ENCODE results near the gene TIGD3. TPM values are rescaled to one million over a fixed set of nuclear protein-coding genes. Genes with fewer than 3 reads are reported as not detected.
"Not testable (repeated sequence)": the region's sequence is repeated elsewhere in the genome, so short reads cannot be mapped to it uniquely, and the experiment has no call there.

The TIGD3 gene
- polyA plus RNA-seq, 1 donor, result 0.22 TPM

- DNase-seq, result no peak
Measured at GRCh38 chr11:65325435-65325834, 29.1 kb upstream of the TIGD3 start.

GRCh38 chr11:65327021-65327420 is 27.5 kb upstream of the TIGD3 start:
- DNase-seq, result no peak

DNA sequence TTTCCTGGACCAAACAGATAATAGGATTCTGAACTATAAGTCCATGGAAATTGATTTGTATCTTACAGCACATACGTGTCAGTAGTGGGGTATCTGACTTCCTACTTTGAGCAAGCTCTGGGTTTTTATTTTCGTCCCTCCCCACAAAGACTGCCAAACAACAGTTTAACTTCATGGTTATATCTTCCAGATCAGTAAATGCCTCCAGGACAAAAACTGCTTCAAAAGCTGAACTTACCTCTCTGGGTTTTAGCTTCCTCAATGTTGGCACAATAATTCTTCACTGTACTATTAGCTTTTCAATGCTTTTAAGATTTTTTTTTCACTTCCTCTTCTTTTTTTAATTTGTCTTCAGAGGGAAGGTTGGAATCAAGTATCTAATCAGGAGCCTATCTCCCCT is 25.1 kb upstream of the TIGD3 start:
- no peak for DNase-seq

DNA sequence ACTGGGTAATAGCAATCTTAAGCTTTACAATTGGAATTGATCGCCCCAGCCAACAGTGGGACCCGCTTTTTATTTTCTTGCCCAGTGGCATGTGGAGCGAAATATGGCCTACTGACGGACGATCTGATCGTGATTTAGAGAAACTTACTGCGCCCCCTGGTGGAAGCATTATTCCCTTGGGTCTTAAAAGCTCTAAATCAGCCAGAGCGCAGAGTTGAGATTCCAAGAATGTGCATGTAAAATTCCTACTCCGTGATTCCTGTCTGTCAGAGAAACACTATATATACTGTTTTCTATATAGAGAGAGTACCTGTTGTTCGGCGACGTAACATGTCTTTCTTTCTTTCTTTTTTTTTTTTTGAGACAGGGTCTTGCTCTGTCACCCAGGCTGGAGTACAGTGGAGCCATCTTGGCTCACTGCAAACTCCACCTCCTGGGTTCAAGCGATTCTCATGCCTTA is 24.6 kb upstream of the TIGD3 start:
- DNase-seq, result peak; percentile 86

GRCh38 chr11:65330544-65330943 is 24.0 kb upstream of the TIGD3 start:
- no peak for DNase-seq

DNA sequence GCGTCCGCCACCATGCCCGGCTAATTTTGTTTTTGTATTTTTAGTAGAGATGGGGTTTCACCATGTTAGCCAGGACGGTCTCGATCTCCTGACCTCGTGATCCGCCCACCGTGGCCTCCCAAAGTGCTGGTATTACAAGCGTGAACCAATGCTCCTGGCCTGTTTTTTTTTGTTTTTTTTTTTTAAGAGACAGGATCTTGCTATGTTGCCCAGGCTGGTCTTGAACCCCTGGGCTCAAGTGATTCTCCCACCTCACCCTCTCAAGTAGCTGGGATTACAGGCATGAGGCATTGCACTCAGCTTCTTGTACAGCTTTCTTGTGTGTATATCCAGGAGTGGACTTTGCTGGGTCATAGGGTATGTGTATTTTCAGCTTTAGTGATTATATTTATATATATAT is 22.0 kb upstream of the TIGD3 start:
- DNase-seq, result not testable (repeated sequence)

DNA sequence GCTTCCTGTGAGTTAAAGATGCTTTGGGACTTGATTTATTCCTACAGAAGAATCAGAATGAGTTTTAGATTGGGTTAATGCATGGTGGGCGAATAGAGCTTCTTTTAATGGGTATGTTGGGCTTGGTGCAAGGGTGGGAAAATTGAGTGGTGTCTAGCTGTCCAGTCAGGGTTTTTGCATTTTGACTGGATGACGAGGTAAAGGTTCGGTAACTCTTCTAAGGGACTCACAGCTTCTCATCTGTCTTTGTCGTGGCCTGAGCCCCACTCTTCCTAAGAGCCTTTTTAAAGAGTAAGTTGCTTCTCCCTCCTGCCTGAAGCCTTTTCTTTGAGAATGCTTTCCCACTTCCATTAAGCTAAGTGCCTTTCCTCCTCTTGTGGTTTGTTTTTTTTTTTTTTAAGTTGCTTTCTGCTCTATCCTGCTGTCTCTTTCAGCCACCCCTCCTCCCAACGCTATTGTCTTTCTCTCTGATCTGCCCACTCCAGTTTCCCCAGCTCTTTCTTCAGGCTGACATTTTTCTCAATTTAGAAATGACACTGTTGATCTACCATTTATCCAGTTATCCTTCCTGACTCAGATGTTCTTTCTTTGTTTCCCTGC is 19.8 kb upstream of the TIGD3 start:
- DNase-seq, result no peak

GRCh38 chr11:65338676-65339075 is 15.9 kb upstream of the TIGD3 start:
- no peak for DNase-seq

DNA sequence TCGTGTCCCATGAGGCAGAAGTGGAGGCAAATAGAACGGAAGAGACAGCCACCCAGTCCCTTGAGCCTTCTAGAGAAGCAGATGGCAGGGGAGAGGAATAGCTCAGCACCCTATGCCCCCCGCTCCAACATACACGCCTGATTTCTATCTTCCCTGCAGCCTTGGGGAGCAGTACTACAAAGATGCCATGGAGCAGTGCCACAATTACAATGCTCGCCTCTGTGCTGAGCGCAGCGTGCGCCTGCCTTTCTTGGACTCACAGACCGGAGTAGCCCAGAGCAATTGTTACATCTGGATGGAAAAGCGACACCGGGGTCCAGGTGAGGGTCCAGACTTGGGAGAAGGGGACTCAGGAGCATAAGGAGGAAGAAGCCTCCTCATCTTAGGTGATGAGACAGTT is 14.3 kb upstream of the TIGD3 start:
- DNase-seq, result no peak

- DNase-seq, result no peak
Measured at GRCh38 chr11:65341856-65342255, 12.7 kb upstream of the TIGD3 start.

- no peak for DNase-seq
Measured at GRCh38 chr11:65351511-65351910, 3.0 kb upstream of the TIGD3 start.

DNA sequence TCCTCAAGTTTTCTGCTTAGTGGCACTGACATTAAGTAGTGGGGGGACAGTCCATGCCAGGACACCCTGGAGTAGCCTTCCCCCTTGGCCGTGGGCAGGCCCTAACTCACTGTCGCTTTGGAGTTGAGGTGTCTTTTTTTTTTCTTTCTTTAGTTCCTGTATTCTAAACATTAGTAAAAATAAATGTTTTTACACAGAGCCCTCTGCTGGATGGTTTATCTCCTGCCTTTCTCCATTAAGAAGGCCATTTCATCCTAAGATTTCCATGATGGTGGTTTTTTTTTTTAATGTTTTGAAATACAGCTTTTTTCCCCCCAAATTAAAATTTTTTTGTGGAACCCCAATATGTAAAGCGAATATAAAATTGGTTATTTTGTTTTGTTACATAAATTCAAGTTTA is 1.8 kb upstream of the TIGD3 start:
- no peak for DNase-seq

DNA sequence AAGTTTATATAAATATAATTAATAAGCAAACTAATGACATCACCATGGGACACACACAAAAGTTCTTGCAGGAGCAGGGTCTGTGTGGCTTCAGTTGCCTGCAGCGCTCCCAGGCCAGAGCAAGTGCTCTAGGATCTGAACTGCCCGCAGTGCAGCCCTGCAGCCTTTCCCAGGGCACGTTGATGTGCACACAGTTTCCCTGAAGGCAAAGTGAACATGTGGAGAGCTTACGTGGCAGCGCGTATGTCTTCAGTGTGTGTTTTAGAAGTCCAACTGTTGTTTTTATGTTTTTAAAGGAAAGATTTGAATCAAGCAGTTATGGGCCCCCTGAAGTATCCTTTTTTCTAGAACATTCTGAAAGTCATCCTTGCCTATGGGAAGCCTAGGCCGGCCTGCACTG is 1.2 kb upstream of the TIGD3 start:
- no peak for DNase-seq

DNA sequence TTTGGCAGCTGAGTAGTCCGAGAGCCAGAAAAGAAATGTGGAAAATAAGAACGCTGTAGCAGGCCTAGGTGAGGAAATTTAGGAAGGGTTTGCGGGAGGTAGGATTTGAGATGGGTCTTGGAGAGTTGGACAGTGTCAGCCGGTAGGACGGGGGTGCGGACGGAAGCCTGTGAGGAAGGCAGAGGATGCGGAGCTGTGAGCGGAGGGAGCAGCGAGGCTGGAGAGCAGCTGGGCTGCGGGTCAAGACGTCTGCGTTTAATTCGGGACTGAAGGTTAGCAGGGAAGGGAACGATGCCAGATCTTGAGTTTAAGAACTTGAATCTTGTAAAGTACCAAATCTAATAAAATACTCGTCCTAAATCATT is 669 bp upstream of the TIGD3 start:
- DNase-seq, result no peak

DNA sequence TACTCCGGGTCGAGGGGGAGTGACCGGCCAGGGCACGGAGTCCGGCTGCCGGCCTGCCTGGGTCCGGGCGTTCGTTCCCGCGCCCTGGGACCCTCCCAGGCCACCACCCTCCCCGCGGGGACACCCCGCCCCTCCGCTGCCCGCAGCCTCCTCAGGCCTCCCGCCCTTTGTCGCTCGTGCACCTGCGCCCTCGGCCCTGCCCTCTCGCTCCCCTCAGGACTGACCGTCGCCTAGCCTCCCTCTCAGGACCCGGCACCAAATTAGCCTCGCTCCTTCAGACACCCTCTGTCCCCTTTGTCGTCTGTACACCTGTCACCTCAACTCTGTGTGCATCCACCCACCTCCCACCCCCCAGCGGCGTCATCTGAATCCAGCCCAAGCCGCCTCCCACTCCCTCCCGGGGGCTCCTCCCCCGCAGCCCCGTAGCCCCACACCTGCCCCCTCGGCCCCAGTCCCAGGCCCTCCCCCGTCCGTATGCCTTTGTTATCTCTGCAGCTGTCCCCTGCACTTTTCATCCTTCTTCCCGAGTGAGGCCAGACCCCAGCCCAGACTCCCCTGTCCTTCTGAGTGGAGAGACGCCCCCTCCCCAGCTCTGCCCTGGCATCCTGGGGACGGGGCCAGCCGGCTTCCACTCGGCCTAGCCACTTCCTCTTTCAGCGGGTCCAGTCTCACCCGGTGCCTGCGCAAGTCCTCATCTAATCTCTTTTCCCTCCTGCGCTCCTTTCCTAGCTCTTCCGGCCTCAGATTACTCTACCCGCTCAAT is 643 bp downstream of the TIGD3 start:
- DNase-seq, result no peak

- DNase-seq, result no peak
Measured at GRCh38 chr11:65355776-65356393, 1.3 kb downstream of the TIGD3 start.

DNA sequence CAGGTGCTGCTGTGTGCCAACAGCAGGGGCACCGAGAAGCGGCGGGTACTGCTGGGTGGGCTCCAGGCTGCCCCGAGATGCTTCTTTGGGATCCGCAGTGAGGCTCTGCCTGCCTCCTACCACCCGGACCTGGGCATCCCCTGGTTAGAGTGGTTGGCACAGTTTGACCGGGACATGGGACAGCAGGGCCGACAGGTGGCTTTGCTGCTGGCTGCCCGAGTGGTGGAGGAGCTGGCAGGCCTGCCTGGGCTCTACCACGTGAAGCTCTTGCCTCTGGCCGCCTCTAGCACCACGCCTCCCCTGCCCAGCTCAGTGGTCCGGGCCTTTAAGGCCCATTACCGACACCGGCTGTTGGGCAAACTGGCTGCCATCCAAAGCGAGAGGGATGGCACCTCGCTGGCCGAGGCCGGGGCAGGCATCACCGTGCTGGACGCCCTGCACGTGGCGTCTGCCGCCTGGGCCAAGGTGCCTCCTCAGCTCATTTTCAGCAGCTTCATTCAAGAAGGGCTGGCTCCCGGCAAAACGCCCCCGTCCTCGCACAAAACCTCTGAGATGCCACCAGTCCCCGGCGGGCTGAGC is 1.9 kb downstream of the TIGD3 start:
- DNase-seq, result no peak

- no peak for DNase-seq
Measured at GRCh38 chr11:65357856-65358356, 3.4 kb downstream of the TIGD3 start.

DNA sequence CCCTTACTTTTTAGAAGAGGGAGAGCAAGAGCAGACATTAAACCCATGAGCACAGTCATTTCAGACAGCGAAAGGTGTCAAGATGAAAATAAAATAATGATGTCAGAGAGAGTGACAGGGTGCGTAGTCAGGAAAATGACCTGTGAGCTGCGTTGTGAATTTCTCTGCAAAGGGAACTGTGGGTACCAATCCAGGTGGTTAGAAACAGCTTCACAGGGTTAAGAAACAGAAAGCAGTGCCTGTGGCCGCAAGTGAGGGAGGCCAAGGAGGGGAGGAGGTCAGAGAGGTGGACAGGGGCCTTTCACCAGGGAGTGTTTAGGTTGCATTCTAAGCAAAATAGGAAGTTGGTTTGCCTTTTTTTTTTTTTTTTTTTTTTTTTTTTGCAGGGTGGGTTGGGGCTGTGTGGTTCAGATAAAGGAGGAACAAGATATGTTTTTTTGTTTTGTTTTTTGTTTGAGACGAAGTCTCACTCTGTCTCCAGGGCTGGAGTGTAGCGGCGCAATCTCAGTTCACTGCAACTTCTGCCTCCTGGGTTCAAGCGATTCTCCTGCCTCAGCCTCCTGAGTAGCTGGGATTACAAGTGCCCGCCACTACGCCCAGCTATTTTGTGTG is 7.9 kb downstream of the TIGD3 start:
- DNase-seq, result no peak

DNA sequence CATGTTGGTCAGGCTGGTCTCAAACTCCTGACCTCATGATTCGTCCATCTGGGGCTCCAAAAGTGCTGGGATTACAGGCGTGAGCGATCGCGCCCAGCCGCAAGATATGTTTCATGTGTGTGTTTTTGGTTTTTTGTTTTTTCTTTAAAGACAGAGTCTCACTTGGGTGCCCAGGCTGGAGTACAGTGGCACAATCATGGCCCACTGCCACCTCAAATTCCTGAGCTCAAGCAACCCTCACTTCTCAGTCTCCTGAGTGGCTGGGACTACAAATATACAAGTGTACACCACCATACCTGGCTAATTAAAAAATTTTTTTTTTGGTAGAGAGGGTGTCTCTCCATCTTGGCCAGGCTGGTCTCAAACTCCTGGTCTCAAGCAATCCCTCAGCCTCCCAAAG is 8.4 kb downstream of the TIGD3 start:
- DNase-seq, result no peak

DNA sequence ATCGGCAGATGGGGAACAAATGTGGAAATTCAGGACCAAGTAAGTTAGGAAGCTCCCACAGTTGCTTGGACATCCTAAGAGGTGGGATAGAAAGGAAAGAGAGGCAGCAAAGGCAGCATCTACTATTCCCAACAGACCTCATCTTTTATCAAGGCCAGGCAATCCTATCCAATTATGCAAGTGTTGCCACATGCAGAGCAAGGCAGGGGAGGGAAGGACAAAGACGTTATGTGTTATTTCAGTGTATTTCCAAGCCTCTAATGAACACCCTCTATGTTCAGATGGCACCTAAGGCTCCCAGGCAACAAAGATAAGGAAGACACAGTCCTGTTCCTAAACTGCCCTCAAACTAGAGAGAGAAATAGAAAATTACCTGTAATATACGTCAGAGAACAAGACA is 9.2 kb downstream of the TIGD3 start:
- DNase-seq, result no peak

- peak; percentile 49 for DNase-seq
Measured at GRCh38 chr11:65366340-65366773, 11.8 kb downstream of the TIGD3 start.

- no peak for DNase-seq
Measured at GRCh38 chr11:65370659-65371049, 16.1 kb downstream of the TIGD3 start.
